GM18499 (cell line): ENCODE results near the gene FBXW9.
"Not testable (repeated sequence)": the region's sequence is repeated elsewhere in the genome, so short reads cannot be mapped to it uniquely, and the experiment has no call there.

Source experiments
- ATAC-seq: cut with Tn5 transposase; IDR thresholded peaks from one replicate; pipeline ENCODE4 v1.9.1; 2021; ENCODE audit warnings: moderate number of reproducible peaks; ENCODE audit not compliant: insufficient read depth, unreplicated experiment

FBXW9 gene

GRCh38 chr19:12664406-12665280 lies 31.8 kb downstream of the FBXW9 start:
- ATAC-seq, result no peak

GRCh38 chr19:12660980-12661379 lies 35.5 kb downstream of the FBXW9 start:
- no peak for ATAC-seq

GRCh38 chr19:12657966-12658365 lies 38.5 kb downstream of the FBXW9 start:
- no peak for ATAC-seq

GRCh38 chr19:12656899-12657571 lies 39.4 kb downstream of the FBXW9 start:
- ATAC-seq, result no peak

GRCh38 chr19:12655546-12655945 lies 40.9 kb downstream of the FBXW9 start:
- ATAC-seq, result no peak

- ATAC-seq, result no peak
These were observed 44.2 kb downstream of the FBXW9 start for GRCh38 chr19:12652219-12652618.

GRCh38 chr19:12649941-12650340 lies 46.5 kb downstream of the FBXW9 start:
- ATAC-seq, result no peak

GRCh38 chr19:12648088-12648487 lies 48.3 kb downstream of the FBXW9 start:
- ATAC-seq, result no peak

GRCh38 chr19:12647490-12648071 lies 48.9 kb downstream of the FBXW9 start:
- ATAC-seq, result no peak

GRCh38 chr19:12647047-12647446 lies 49.4 kb downstream of the FBXW9 start:
- no peak for ATAC-seq

GRCh38 chr19:12646551-12646950 lies 49.9 kb downstream of the FBXW9 start:
- ATAC-seq, result no peak

GRCh38 chr19:12643716-12644115 lies 52.7 kb downstream of the FBXW9 start:
- not testable (repeated sequence) for ATAC-seq

GRCh38 chr19:12642506-12642905 lies 53.9 kb downstream of the FBXW9 start:
- ATAC-seq, result no peak

GRCh38 chr19:12641456-12641855 lies 55.0 kb downstream of the FBXW9 start:
- ATAC-seq, result no peak

- ATAC-seq, result no peak
These were observed 56.4 kb downstream of the FBXW9 start for GRCh38 chr19:12639901-12640613.
